Right atrium auricular region (tissue), 2 donors: ENCODE measurements around the gene ZKSCAN8. TPM values are rescaled to one million over a fixed set of nuclear protein-coding genes. Genes with fewer than 3 reads are reported as not detected.

ENCODE experiments used
- DNase-seq: peaks from one replicate; pipeline ENCODE4 v3.0.0-alpha.2; 2019; ENCODE audit warnings: low spot score
- H3K27ac ChIP-seq, 2 donors: fragments of 200-600 bp; sonication (generic); 1 replicate in 1 of 2; 2 replicates in 1 of 2; pipeline ENCODE4 v1.5.1; 2016 to 2019
- H3K27me3 ChIP-seq, 2 donors: fragments of 200-600 bp; sonication (generic); one replicate each; pipeline versions ENCODE4 v1.5.1 to v1.6.0; 2017 to 2019
- H3K36me3 ChIP-seq: fragments of 200-600 bp; sonication (generic); one replicate; pipeline ENCODE4 v1.5.1; 2016
- H3K4me1 ChIP-seq, 2 donors: fragments of 200-600 bp; sonication (generic); one replicate each; pipeline versions ENCODE4 v1.5.1 to v1.6.0; 2017 to 2019
- H3K4me3 ChIP-seq, 2 donors: fragments of 200-600 bp; sonication (generic); 1 replicate in 1 of 2; 2 replicates in 1 of 2; pipeline ENCODE4 v1.5.1; 2017 to 2019; ENCODE audit warnings: mild to moderate bottlenecking in 1 of 2, moderate library complexity in 1 of 2
- H3K9me3 ChIP-seq, 2 donors: fragments of 200-600 bp; sonication (generic); one replicate each; pipeline ENCODE4 v1.5.1; 2019
- CTCF ChIP-seq, 2 donors: fragments of 200-600 bp; sonication (generic); IDR thresholded peaks; one replicate each; pipeline ENCODE4 v1.5.1; 2019; ENCODE audit warnings: antibody characterized with exemption in 2 of 2
- total RNA-seq, 2 donors: library from RNA; depleted of rRNA; stranded (reverse); fragments of >200 nt; gene quantifications; one replicate each; pipeline ENCODE4 v1.1.0, GENCODE V29; 2016

ZKSCAN8 gene
- total RNA-seq, 2 donors from 2014 or later, result 10.4 to 13.1 TPM

DNA sequence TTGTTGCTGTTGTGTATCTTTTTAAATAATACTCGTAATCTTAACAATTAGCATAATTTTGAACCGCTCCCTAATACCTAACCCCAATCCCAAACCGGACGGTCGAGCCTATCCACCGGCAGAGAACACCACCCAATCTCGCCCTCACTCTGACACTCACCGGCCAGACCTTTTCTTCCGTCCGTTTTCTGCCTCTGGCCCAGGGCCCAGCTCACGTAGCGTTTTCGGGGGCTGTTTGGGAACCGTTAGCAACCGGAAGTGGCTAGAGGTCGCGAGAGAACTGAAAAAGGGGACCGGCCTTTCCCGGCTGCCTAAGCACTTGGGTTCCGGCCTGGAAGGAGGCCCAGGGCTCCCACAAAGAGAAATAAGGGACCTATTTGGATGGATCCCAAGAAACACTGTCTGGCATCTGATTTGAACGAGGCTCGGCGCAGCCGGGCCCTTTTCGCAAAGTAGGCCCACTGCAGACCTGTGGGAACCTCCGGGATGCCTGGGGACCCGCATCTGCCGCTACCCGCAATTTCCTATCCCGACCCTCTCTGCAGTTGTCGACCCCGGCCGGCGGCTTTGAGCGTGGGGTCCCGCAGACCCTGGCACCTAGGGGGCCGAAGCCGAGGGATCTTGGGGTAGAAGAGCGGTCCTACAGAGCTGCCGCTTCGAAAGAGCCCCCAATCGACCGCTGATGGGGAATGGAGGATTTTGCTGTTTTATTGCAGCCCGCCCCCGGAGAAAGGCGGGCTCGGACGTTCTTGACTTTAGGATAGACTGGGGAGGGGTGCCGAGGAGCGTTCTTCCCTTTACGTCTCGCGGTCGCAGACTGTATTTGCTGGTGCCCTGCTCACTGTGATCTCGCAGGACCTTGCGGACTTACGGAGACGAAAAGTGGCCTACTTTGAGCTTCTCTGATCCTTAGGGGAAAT, 4.8 kb upstream of the ZKSCAN8 start:
- peak; percentile 93 for DNase-seq
- Histone ChIP-seq H3K27ac (peak overlapping the region; percentile 95 to 97), H3K27me3 (no peaks in the 10 kb centered on the region), H3K4me3 (peak overlapping the region; percentile 72 to 88), H3K9me3 (no peaks in the 10 kb centered on the region), H3K36me3 (no peaks in the 10 kb centered on the region), H3K4me1 (peaks cover 0 to 31% of the 10 kb centered on the region in 2 donors)
- no peak for TF ChIP-seq CTCF (IDR thresholded peaks at IDR 0.05)

- peak overlapping the region; percentile 72 to 88 for H3K4me3 ChIP-seq
- no peak for TF ChIP-seq CTCF (IDR thresholded peaks at IDR 0.05)
- DNase-seq, result no peak
- H3K4me1 ChIP-seq, result peaks cover 0 to 36% of the 10 kb centered on the region in 2 donors
- no peaks in the 10 kb centered on the region for H3K9me3 ChIP-seq
- H3K27me3 ChIP-seq, result no peaks in the 10 kb centered on the region
- no peaks in the 10 kb centered on the region for H3K36me3 ChIP-seq
- peak overlapping the region; percentile 95 to 97 for H3K27ac ChIP-seq
Observed at GRCh38 chr6:28137505-28137981, 4.1 kb upstream of the ZKSCAN8 start.

DNA sequence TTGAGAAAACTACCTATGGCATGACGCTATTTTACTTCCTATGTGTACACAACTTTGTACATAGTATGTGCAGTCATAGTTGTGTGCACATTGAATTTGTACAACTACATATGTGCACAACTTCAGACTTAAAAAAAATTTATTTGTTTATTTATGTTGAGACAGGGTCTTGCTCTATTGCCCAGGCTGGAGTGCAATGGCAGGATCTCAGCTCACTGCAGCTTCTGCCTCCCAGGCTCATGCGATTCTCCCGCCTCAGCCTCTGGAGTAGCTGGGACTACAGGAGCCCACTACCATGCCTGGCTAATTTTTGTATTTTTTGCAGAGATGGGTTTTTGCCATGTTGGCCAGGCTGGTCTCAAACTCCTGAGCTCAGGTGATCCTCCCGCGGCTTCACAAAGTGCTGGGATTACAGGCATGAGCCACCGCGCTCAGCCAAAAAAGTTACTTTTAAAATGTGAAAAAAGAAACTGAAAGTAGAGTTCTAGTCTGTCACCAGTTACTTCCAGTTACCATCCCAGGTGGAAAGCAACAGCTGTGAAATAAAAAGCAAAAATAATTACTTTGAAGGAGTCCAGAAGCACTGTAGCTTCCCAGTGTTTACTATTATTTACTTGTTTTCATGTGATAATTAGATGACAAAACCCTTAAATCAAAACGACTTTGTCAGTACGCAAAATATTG, 1.7 kb upstream of the ZKSCAN8 start:
- Histone ChIP-seq H3K27me3 (no peaks in the 10 kb centered on the region), H3K4me3 (no peak overlapping the region), H3K4me1 (peaks cover 0 to 42% of the 10 kb centered on the region in 2 donors), H3K27ac (no peak overlapping the region), H3K9me3 (no peaks in the 10 kb centered on the region), H3K36me3 (no peaks in the 10 kb centered on the region)
- DNase-seq, result no peak
- no peak for TF ChIP-seq CTCF (IDR thresholded peaks at IDR 0.05)

- Histone ChIP-seq H3K27me3 (no peaks in the 10 kb centered on the region), H3K4me1 (peaks cover 0 to 38% of the 10 kb centered on the region in 2 donors), H3K9me3 (no peaks in the 10 kb centered on the region), H3K4me3 (no peak overlapping the region), H3K36me3 (no peaks in the 10 kb centered on the region), H3K27ac (no peak overlapping the region)
- no peak for TF ChIP-seq CTCF (IDR thresholded peaks at IDR 0.05)
- no peak for DNase-seq
Observed at GRCh38 chr6:28140616-28141015, 1.1 kb upstream of the ZKSCAN8 start.

GRCh38 chr6:28142446-28142845, 763 bp downstream of the ZKSCAN8 start:
- peak overlapping the region; percentile 78 to 81 for H3K4me3 ChIP-seq
- H3K9me3 ChIP-seq, result no peaks in the 10 kb centered on the region
- DNase-seq, result no peak
- no peaks in the 10 kb centered on the region for H3K36me3 ChIP-seq
- peaks cover 0 to 34% of the 10 kb centered on the region in 2 donors for H3K4me1 ChIP-seq
- peak overlapping the region in 1 of 2 donors; percentile 83 for H3K27ac ChIP-seq
- H3K27me3 ChIP-seq, result no peaks in the 10 kb centered on the region
- no peak for TF ChIP-seq CTCF (IDR thresholded peaks at IDR 0.05)
